Measurements from ENCODE around the gene CDKN1C.
A peak's percentile ranks its signal among the peaks of the same experiment; 100 is the strongest.
"Not testable (repeated sequence)": the region's sequence is repeated elsewhere in the genome, so short reads cannot be mapped to it uniquely, and the experiment has no call there.

Gene CDKN1C

GRCh38 chr11:2922655-2923054 lies 37.1 kb upstream of the CDKN1C start:
- no peak for DNase-seq

DNA sequence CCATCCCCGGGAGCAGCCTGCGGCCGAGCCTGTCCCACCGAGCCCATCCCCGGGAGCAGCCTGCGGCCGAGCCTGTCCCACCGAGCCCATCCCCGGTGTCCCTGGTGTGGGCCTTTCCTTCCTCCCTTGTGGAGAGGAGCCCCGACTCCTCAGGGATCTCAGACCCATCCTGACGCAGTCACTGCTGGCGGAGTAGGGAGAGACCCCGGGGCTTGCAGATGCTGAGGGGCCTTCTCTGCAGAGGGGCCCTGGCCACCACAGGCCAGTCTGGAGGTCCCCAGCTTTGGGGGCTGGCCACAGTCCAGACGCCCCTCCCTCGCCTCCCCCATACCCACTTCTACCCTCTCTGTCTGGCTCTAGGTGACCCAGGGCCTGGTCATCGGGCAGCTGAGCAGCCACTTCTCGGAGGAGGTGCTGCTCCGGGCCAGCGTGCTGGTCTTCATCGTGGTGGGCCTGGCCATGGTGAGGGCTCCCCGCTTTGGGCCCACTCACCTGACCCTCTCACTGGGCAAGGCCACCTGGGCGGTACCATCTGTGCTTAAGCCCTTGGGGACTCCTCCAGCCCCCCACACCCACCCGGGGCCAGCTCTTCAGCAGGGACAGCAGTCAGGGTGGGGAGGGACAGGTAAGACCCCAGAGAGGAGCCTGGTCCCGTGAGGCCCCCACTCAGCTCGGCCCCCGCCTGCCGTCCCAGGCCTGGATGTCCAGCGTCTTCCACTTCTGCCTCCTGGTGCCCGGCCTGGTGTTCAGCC lies 36.3 kb upstream of the CDKN1C start:
- DNase-seq: no peak

DNA sequence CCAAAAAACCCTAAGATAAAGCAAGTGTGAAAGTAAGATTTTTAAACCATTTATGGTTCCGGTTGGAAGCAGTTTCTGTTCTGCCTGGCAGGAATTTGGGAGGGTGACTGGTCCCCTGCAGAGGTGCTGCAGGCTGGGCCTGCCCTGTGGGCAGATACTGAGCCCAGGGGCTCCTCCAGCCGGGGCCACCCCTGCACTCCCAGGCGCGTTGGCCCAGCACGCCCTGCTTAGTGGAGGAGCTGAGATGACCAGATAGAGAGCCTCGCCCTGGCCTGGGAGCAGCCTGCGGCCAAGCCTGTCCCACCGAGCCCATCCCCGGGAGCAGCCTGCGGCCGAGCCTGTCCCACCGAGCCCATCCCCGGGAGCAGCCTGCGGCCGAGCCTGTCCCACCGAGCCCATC lies 35.7 kb upstream of the CDKN1C start:
- DNase-seq: no peak

DNA sequence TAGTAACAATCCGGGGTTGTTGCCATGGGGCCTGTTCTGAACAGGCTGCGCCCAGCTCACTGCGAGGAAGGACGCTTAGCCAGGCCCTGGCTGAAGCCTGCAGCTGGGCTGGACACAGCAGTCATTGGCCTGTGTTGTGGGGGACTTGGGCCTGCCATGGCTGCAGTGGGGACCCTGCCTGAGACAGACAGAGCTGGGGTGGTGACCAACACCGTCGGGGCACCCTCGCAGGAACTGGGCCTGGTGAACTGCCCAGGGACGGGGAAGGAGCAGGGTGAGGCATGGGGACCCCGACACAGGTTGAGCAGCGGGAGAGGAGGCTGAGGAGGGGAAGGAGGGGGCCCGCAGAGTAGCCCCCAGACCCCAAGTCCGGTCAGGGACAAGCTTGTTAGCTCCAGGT lies 34.8 kb upstream of the CDKN1C start:
- no peak for DNase-seq

DNA sequence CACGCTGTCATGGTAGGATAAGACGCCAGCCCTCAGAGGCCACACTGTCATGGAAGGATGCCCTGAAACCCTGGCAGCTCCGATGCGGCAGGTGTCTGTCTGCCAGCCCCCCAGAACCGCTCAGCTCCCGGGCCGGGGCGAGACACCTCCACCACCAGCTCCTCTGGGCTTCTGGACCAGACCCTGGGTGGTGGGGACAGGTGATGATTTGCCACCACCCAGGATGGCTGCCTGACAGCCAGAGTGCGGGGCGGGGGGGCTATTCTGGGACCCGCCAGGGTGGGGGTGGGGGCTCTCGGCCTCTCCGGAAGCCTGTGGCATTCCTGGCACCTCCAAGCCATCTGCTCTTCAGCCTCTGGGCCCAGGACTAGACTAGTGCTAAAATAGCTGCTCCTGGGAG lies 34.3 kb upstream of the CDKN1C start:
- DNase-seq: no peak

- DNase-seq: no peak
Measured at GRCh38 chr11:2919188-2919587, 33.6 kb upstream of the CDKN1C start.

- no peak for DNase-seq
Measured at GRCh38 chr11:2917842-2918490, 32.4 kb upstream of the CDKN1C start.

GRCh38 chr11:2916892-2917645 lies 31.5 kb upstream of the CDKN1C start:
- DNase-seq: no peak

DNA sequence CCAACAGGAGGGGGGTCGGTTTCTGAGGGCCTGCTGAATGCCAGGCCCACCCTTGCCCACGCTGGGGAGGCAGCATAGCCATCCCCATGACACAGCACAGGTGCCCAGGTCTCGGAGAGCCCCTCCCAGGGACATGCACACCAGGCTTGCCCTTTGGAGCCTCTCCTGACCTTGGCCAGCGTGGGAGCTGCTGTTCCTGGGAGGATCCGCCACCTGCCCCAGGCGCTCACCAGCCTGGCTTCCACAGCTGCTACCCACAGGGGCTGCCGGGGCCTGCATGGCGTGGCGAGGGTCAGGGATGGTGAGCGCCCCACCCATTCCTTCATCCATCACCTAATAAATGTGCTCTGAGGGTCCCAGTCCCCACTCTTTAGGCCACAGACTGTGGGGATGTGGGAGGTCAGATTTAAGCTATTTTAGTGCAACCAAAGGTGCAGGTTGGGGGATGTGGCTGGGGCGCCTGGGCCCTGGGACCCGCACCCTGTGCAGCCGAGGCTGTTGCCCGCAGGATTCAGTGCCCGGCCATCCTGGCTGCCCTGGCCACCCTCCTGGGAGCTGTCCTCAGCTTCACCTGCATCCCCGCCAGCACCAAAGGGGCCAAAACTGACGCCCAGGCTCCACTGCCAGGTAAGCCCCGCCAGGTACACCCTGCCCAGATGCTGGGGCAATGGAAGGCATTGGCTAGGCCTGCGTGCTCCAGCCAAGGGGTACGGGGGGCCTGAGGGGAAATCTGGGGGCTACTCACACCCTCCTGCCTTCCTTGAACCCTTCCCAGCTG lies 30.7 kb upstream of the CDKN1C start:
- no peak for DNase-seq

DNA sequence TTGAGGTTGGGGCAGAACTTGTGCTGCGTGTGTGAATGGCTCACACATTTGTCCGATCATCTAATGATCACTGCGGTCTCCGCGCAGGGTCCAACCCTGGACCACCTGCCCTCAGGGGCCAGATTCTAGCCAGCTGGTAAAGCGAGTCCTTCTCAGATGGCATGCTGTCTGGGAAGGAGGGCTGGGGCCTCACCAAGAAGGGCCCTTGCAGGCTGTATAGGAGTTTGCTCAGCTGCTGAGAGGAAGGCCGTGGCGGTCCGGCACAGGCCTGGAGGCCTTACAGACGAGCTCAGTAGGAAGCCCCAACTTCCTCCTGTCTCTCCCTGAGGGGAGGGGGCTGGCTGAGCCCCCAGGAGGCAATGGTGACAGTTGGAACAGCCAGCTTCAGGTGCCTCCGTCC lies 29.9 kb upstream of the CDKN1C start:
- DNase-seq: no peak

DNA sequence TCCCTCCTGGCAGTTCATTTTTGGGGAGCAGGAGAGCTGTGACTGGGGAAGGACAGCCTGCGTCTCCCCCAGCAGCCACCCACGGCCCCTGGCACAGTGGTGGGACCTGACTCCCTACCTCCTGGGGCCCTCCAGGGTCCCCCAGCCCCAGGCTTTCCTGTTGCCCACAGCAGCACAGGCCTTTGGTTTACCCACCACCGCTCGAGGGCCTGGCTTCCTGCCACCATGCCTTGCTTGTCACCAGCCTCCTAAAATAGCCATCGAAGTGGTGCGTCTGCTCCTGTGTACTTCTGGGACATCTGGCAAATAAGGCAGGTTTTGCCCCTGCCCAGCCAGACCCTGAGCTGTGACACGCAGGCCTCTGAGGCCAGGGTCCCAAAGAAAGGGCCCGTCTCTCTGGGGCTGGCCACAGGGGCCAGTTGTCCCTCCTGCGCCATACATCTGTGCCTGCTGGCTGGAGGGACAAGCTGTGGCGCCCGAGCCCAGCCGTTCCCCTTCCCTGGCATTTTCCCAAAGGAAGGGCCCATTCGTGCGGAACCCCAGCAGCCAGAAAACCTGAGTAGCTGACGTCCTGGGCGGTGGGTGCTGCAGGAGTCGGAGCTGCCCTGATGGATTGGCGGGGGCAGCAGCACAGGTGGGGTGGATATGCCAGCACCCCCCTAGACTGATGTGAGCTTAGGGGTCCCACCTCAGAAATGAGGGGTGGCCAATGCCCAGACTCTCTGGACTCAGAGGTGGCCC lies 29.1 kb upstream of the CDKN1C start:
- no peak for DNase-seq

DNA sequence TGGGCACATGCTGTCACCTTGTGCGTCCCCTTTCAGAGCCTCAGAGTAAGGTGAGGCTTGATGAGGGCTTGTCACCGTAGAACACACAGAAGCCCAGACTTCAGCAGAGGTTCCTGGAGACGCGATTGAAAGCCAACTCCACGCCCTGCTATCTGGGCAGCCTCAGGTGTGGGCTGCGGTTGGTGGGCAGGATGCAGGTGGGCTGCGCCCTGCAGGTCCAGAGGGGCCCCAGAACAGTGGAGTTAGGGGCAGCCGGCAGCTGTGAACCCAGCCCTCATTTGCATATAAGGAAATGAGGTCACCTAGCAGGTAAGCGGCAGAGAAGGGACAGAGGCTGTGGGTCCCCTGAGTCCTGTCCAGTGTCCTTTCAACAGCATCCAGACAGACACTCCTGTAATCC lies 28.2 kb upstream of the CDKN1C start:
- no peak for DNase-seq

DNA sequence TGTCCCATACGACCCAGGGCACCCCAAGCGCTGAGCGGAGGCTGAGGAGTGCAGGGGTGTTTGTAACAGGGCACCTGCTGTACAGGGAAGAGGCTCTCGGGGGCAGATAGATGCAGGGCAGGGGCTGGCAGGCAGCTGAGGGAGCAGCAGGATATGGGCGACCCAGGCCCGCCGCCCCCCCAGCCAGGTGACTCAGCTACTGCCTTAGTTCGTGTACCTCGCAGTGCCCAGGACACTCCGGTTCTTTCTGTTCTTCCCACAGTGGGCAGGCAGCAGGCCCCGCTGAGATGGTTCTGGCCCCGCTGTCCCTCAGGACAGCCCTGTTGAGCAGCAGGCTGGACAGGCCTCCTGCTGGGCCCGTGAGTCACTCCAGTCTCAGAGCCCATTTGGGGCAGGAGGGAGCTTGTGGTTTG lies 27.4 kb upstream of the CDKN1C start:
- no peak for DNase-seq

DNA sequence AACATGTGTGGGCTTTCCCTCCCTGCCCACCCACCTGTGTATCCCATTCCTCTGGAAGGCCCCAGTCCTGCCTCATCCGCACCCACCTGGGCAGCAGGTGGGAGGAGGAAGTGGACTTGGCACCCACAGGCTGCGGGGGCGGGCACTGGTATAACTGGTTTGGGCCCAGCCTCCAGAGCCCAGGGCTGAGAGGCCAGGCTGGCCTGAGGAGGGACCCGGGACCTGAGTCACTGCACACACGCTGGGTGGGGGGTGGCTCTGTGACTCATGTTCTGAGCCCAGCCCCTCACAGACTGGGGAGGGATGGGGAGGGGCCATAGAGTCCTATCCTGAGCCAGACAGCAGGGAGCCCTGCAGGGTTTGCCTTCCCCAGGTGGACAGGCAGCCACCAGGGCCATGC lies 26.9 kb upstream of the CDKN1C start:
- DNase-seq: peak; percentile 24

DNA sequence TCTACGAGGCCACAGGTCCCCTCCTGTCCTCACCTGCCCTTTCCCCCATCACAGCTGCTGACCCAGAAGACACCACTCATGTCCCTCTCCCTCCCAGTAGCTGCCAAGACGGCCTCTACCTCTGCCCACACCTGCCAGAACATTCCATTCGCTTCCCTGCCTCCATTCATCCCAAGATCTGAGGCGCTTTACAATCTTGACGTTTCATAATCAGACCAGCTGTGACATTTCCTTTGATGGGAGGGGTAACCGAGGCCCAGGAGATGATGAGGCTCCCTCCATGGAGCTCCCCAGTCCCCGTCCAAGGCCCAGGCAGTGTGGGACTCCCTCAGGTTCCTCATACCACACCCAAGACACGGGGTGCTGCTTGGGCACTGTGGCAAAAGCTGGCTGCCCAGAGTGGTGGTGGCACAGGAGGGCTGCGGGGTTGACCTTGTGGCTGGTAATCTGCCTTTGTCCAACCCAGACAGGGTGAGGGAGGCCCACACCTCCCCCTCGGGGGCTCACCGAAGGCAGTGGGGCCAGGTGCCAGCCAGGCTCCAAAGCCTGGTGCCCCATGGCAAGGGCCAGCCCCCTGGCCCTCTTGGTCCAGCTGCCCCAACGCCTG lies 26.3 kb upstream of the CDKN1C start:
- no peak for DNase-seq

- DNase-seq: no peak
Measured at GRCh38 chr11:2911088-2911784, 25.7 kb upstream of the CDKN1C start.

- no peak for DNase-seq
Measured at GRCh38 chr11:2910401-2910955, 24.9 kb upstream of the CDKN1C start.

DNA sequence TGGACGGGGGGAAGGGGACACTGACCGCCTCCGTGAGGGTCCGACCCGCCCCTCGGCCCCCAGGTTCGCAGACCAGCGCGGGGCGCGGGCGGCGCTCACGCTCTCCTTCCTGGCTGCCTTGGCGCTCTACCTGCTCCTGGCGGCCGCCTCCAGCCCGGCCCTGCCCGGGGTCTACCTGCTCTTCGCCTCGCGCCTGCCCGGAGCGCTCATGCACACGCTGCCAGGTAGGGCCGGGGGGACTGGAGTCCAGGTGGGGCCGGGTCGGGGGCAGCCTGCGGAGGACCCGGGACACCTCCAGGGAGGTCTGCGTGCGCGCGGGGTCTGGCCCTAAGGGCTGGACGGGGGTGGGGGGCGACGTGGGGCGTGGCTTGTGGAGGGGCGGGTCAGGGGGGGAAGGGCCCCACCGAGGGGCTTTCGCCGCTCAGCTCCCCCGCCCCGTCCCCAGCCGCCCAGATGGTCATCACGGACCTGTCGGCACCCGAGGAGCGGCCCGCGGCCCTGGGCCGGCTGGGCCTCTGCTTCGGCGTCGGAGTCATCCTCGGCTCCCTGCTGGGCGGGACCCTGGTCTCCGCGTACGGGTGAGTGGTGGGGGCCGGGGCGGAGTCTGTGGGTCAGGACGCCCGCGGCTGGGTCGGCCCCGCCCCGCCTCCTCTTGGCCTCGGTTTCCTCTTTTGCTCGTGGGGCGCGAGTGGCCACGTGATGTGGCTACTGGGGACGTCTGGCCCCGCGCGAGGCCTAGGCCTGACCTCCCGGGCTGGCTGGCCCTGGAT lies 23.7 kb upstream of the CDKN1C start:
- DNase-seq: no peak

GRCh38 chr11:2908130-2908529 lies 22.6 kb upstream of the CDKN1C start:
- DNase-seq: no peak

DNA sequence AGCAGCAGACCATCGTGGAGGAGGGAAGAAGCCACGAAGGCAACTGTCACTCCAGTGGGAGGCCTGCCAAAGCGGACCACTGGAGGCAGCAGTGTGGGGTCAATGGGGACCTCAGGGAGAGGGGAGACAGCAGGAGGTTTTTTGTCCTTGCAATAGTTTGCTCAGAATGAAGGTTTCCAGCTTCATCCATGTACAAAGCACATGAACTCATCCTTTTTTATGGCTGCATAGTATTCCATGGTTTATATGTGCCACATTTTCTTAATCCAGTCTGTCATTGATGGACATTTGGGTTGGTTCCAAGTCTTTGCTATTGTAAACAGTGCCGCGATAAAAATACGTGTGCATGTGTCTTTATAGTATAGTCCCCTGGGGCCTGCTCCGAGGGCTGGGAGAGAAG lies 19.7 kb upstream of the CDKN1C start:
- DNase-seq: not testable (repeated sequence)
